ENCODE data around the gene KPRP. TPM values are rescaled to one million over a fixed set of nuclear protein-coding genes. Genes with fewer than 3 reads are reported as not detected.

Gene KPRP
- total and polyA plus RNA-seq, 8 donors = 0.30 TPM; not detected in 7

DNA sequence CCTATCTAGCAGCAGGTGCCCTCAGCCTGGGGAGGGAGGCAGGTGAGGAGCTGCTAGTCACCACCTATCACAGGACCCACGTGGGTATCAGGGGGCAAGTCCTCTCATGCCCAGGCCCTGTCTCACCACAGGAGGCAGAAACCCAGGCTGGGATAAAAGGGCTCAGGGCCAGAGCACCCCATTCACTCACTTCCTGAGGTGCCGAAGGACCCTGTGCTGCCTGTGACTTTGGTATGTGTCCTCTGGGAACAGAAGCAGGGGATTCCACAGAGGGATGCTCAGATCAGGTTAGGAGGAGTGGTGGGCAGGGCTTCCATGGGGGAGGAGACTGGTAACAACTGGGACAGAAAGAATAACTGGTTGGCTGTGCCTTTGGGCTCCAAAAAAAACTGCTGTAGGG lies 28.3 kb downstream of the KPRP start, which contains the start of gene LCE1E:
LCE1E (plus strand) TSS at position 181 of the 400 bp plus-strand sequence. CDS start 1,043 bp downstream, outside the sequence.
- H3K9me3 ChIP-seq = no peaks in the 10 kb centered on the region
- H3K4me1 ChIP-seq = no peaks in the 10 kb centered on the region
- H3K36me3 ChIP-seq = no peaks in the 10 kb centered on the region
- DNase-seq = no peak
- TF ChIP-seq POLR2A (IDR thresholded peaks at IDR 0.05) = no peak
- TF ChIP-seq, protein P1, sequence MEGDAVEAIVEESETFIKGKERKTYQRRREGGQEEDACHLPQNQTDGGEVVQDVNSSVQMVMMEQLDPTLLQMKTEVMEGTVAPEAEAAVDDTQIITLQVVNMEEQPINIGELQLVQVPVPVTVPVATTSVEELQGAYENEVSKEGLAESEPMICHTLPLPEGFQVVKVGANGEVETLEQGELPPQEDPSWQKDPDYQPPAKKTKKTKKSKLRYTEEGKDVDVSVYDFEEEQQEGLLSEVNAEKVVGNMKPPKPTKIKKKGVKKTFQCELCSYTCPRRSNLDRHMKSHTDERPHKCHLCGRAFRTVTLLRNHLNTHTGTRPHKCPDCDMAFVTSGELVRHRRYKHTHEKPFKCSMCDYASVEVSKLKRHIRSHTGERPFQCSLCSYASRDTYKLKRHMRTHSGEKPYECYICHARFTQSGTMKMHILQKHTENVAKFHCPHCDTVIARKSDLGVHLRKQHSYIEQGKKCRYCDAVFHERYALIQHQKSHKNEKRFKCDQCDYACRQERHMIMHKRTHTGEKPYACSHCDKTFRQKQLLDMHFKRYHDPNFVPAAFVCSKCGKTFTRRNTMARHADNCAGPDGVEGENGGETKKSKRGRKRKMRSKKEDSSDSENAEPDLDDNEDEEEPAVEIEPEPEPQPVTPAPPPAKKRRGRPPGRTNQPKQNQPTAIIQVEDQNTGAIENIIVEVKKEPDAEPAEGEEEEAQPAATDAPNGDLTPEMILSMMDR (IDR thresholded peaks at IDR 0.05) = no peak
- no peak for TF ChIP-seq POLR2AphosphoS5 (IDR thresholded peaks at IDR 0.05)
- TF ChIP-seq EP300 (IDR thresholded peaks at IDR 0.05) = no peak
- H3K27me3 ChIP-seq = peaks cover 0 to 24% (median 0%) of the 10 kb centered on the region in 3 donors
- H3K4me3 ChIP-seq = no peak within 1 kb of the TSS
- intact Hi-C loops (cut with DNase I; ENCODE audit: low total_unique reads) = no loop called here
- no peak within 1 kb of the TSS for H3K27ac ChIP-seq
- 33 to 55% (median 42%) methylated on average over 2 of the region's 2 CpGs for WGBS, 5 donors

DNA sequence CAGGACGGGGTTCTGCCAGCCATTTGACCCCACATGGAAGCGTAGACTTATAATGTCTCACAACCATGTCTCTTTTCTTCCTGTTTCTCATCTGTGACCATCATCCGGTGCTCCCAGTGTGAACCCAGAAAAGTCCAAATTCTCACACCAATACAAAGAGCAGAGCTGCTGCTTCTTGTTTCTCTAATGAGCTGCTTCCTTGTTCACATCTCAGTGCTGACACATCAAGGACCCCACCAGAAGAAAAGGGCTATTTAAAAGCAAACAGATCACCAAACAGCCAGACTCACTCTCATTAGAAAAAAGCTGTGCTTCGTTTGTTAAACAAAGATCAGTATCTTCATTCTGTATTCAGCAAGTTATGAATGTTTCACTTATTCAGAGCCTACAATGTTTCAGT lies 37.9 kb downstream of the KPRP start:
- Histone ChIP-seq H3K4me3 (no peak overlapping the region), H3K27me3 (no peaks in the 10 kb centered on the region), H3K4me1 (no peaks in the 10 kb centered on the region), H3K9me3 (no peaks in the 10 kb centered on the region), H3K27ac (no peak overlapping the region), H3K36me3 (no peaks in the 10 kb centered on the region)
- intact Hi-C loops (cut with DNase I; ENCODE audit: low total_unique reads) = no loop called here
- TF ChIP-seq EP300 (IDR thresholded peaks at IDR 0.05) (no peak), POLR2AphosphoS5 (IDR thresholded peaks at IDR 0.05) (no peak), POLR2A (IDR thresholded peaks at IDR 0.05) (no peak)
- TF ChIP-seq, protein P1 (IDR thresholded peaks at IDR 0.05) = no peak
- DNase-seq = peak in 1 of 2 donors; percentile 12
- 39 to 61% (median 58%) methylated on average over 4 of the region's 4 CpGs for WGBS, 5 donors

DNA sequence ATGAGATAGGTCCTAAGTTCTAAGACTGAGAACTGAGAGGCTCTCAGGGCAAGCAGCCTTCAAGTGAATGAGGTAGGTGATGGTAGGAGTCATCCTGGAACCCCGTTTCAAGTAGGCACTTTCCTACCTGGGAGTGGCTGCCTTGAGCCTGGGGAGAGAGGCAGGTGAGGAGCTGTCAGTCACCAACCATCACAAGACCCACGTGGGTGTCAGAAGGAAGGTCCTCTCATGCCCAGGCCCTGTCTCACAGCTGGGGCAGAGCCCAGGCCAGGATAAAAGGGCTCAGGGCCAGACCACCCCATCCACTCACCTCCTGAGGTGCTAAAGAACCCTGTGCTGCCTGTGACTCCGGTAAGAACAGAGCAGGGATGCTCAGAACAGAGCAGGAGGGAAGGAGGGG lies 38.6 kb downstream of the KPRP start, which contains the start of gene LCE1D:
LCE1D (plus strand) TSS at position 301 of the 400 bp plus-strand sequence. CDS start 1,074 bp downstream, outside the sequence.
- no peaks in the 10 kb centered on the region for H3K36me3 ChIP-seq
- intact Hi-C loops (cut with DNase I; ENCODE audit: low total_unique reads) = no loop called here
- H3K4me1 ChIP-seq = no peaks in the 10 kb centered on the region
- no peaks in the 10 kb centered on the region for H3K9me3 ChIP-seq
- TF ChIP-seq POLR2AphosphoS5 (IDR thresholded peaks at IDR 0.05) (no peak), EP300 (IDR thresholded peaks at IDR 0.05) (no peak), POLR2A (IDR thresholded peaks at IDR 0.05) (no peak)
- TF ChIP-seq, protein P1 (IDR thresholded peaks at IDR 0.05) = no peak
- DNase-seq = no peak
- 31 to 51% (median 37%) methylated on average over 2 to 3 of the region's 3 CpGs for WGBS, 5 donors
- no peak within 1 kb of the TSS for H3K27ac ChIP-seq
- no peak within 1 kb of the TSS for H3K4me3 ChIP-seq
- H3K27me3 ChIP-seq = no peaks in the 10 kb centered on the region

DNA sequence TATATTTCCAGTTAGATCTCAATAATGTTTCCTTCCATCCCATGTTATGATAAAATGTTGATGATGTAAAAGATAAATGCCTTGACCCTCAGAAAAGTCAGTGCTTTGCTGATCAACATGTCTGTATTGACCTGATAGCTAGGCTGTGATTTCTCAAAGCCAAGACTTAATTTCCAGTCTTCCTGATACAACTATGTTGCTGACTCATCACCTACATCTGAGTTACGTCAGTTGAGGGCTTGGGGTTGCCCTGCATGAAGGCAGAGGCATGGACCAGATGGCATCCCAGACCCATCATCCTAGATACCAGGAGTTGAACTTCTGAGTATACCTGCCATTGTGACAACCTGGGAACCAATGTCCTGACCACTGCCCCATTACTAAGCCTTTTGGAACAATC lies 43.5 kb downstream of the KPRP start:
- H3K36me3 ChIP-seq = no peaks in the 10 kb centered on the region
- H3K4me3 ChIP-seq = no peak overlapping the region
- H3K9me3 ChIP-seq = no peaks in the 10 kb centered on the region
- H3K4me1 ChIP-seq = no peaks in the 10 kb centered on the region
- WGBS, 5 donors = 52 to 67% (median 67%) methylated on average over 1 of the region's 1 CpG
- H3K27me3 ChIP-seq = peaks cover 0 to 2% (median 0%) of the 10 kb centered on the region in 3 donors
- no peak for TF ChIP-seq POLR2A (IDR thresholded peaks at IDR 0.05)
- no peak for TF ChIP-seq EP300 (IDR thresholded peaks at IDR 0.05)
- no peak for TF ChIP-seq POLR2AphosphoS5 (IDR thresholded peaks at IDR 0.05)
- TF ChIP-seq, protein P1 (IDR thresholded peaks at IDR 0.05) = no peak
- no peak overlapping the region for H3K27ac ChIP-seq
- no peak for DNase-seq
- intact Hi-C loops (cut with DNase I; ENCODE audit: low total_unique reads) = no loop called here

Data from stomach (tissue), 9 donors.